NCI-H69 (cell line): ENCODE measurements around the gene NAPB.
"Not testable (repeated sequence)": the region's sequence is repeated elsewhere in the genome, so short reads cannot be mapped to it uniquely, and the experiment has no call there.

ENCODE experiments used
- DNase-seq: peaks from one replicate; lab custom pipeline; 2025; lab: John Stamatoyannopoulos, UW

The NAPB gene

DNA sequence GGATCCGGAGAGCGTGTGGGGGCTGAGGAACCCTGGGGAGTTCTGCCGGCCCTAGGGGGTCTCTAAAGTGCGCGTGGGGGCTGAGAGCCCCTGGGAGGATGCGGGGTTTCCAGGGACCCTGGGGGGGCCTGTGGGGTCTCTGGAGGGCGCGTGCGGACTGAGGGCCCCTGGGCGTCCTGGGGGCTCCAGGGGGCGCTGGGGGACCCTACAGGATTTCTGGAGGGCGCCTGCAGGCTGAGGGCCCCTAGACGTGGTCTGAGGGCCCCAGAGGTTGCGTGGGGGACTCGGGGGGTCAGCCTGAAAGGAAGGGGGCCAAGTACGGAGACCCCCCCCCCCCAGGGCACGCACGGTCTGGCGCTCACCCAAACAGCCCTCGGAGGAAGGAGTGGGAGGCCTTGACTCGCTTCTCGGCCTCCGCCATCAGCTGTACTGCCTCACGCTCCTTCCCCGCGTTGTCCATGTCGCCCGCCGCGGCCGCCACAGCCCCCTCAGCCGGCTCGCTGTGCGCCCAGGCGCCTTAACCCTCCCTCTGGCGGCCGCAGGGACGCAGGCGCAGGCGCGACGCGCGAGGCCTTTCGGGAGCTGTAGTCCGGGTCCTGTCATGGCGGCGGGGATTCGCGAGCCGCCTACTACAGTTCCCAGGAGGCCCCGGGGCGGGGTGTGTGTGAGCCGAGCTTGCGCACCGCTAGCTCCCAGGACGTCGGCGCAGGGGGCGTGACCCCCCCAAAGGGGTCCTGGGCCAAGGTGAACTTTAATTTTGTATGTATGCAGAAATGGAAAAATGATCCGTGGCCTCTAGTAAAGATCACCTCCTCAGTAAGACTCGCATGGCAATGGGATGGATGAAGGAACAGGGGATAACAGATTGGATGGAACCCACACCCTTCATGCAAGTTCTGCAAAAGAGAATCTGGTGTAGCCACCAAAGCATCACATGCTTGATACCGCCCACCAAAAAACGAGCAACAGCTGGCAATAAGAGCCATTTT lies at the start of gene NAPB:
Gene NAPB, minus strand, starts transcription at position 546 of the 989 bp plus-strand sequence. Its CDS starts 86 bp downstream, at position 460.
- DNase-seq = peak; percentile 97

DNA sequence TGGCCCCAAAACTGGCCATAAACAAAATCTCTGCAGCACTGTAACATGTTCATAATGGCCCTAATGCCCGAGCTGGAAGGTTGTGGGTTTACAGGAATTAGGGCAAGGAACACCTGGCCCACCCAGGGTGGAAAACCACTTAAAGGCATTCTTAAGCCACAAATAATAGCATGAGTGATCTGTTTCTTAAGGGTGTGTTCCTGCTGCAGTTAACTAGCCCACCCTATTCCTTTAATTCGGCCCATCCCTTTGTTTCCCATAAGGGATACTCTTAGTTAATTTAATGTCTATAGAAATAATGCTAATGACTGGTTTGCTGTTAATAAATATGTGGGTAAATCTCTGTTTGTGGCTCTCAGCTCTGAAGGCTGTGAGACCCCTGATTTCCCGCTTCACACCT lies 45.7 kb upstream of the NAPB start:
- not testable (repeated sequence) for DNase-seq

DNA sequence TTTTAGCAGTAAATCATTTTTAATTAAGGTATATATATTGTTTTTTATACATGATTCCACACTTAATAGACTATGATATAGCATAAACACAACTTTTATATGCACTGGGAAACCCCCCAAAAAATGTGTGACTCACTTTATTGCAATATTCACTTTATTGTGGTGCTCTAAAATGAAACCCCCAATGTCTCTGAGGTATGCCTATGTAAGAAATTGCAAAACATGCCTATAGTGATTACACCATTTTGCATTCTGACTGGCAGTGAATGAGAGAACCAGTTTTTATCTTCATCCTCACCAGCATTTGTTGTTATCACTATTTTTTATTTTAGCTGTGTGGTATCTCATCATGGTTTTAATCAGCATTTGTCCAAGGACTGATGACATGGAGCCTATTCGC lies 39.9 kb upstream of the NAPB start:
- DNase-seq = no peak

DNA sequence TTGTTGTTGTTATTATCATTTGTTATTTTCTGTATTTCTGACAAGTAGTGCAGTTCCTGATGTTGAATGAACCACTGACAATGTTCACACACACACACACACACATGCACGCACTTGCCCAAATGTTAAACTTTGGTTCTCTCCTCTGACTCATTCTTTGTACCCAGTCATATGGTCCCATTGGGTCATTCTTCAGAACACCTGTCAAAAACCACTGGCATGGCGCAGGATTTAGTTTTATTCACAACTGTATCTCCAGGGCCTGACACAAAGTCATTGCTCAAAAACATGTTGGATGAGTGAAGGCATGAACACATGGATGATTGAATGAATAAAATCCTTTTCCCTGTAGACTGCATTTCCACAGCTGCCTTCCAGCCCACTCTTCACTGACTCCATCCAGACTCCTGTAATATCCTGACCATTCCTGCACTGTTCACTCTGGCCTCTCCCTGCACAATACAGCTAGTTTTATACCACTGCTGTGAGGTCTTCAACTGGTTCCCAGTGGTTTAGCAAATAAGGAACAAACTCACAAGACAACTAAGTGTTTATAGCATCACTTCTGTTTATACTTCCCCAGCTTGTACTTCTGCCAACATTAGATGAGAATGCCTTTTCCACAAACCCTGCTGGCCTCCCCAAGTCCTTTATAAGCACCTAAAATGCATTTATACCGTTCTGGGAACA lies 38.3 kb upstream of the NAPB start:
- no peak for DNase-seq

DNA sequence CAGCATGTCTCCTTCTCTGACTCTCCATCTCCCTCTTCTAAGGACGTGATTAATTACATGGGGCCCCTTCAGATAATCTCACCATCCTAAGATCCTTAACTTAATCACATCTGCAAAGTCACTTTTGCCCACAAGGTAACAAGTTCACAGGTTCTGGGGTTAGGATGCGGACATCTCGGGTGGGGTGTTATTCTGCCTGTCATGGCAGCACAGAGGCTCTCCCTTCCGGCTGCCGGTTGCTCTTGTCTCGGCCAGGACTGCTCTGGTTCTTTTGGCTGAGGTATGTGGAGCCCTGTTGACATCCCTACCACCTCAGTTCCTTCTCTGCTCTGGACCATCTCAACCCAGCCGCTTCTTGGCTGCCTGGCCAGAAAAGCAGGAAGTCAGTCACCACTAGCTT lies 35.6 kb upstream of the NAPB start:
- no peak for DNase-seq

DNA sequence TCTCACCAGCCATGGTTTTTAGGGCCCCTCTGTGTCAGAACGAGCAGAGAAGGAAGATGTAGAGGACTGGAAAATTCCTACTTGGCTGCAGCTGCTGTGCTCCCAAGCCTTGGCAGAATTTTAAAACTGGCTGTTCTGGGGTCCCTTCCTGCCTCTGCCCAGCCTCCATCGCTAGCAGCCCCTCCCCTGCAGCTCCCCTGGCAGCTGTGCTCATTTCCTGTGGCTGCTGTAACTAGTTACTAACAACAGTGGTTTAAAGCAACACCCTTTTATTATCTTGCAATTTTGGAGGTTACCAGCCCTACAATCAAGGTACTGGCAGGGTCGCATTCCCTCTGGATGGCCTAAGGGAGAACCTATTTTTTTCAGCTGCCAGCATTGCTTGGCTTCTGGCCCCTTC lies 35.1 kb upstream of the NAPB start:
- DNase-seq = peak; percentile 42

DNA sequence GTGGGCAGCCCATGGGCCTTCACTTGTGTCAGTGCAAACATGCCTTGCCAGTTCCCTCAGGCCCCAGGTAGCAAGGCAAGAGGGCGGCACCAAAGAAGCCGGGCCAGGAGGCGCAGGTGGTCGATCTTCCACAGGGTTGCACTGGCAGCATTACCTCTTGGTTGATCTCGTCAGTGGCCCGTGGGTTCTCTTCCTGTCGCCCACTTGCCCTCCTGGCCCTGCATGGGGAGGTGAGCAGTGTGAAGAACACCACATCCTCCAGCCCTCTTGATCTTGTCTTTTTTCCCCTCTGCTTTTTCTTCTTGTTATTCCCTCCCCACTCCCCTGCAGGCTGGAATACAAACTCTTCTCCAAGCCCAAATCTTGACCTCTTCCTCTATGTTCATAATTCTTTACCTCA lies 34.4 kb upstream of the NAPB start:
- DNase-seq = no peak

DNA sequence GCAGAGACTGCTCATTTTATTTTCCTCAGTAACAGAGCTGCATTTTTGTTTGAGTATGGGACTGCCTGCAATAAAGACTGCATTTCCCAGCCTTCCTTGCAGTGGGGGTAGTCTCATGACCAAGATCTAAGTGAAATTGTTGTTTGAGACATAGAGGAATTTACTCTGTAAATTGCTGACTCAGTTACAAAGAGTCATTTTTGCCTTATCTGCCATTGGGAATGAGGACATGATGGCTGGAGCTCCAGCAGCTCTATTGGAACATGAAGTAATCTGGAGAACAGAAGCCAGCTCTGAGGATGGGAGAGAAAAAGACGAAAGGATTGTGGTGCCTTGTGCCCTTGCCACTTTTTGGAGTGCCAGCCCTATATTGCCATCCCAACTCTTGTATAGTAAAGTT lies 33.5 kb upstream of the NAPB start:
- no peak for DNase-seq

DNA sequence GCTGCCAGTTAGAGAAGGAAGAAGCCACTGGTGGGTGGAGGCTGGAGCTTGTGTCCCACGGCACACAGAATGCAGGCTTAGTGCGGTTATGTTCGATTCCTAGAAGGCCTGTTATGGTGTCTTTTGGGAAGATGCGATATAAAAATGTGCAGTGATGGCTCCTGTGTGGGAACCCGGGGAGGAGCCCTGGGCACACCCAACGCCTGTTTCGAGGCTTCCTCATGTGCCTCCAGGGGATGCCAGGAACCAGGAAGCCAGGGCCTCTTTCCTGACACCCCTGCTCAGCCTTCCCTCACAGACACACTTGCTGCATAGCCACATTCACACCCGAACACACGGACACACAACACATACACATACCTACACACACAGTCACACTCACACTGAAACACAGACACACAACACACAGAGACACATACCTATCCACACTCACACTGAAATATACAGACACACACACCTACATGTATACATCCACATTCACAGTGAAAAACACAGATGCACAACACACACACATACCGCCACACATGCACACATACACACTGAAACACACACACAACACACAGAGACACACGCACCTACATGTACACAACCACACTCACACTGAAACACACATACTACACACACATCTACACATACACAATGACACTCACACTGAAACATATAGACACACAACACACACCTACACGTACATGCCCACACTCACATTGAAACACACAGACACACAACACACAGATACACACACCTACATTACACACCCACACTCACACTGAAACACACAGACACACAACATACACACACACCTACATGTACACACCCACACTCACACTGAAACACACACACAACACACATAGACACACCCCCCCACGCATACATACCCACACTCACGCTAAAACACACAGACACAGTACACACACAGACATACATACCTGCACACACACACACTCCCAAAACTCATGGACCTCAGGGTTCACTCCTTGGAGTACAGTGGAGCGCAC lies 32.6 kb upstream of the NAPB start:
- DNase-seq = no peak

DNA sequence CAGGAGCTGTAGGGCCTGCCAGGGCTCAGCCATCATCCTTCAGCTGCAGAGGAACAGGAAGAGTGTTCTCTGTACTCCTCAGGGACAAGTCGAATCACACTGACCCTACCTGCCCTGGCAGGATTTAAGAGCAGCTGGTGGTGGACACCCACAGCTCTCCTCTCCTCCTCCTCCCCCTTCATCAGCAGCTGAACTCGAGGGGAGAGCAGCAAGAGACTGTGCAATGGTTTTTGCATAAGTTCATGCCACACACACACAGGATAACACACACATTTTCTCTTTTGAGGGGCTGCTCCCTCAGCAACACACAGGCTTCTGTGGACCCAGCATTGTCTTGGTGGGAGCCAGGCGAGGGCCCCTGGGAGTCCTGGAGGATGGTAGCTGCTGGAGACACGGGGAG lies 31.5 kb upstream of the NAPB start, which contains the start of gene CST11:
Gene CST11, minus strand, starts transcription at position 101 of the 400 bp plus-strand sequence. Its CDS starts 65 bp downstream, at position 36.
- no peak for DNase-seq

DNA sequence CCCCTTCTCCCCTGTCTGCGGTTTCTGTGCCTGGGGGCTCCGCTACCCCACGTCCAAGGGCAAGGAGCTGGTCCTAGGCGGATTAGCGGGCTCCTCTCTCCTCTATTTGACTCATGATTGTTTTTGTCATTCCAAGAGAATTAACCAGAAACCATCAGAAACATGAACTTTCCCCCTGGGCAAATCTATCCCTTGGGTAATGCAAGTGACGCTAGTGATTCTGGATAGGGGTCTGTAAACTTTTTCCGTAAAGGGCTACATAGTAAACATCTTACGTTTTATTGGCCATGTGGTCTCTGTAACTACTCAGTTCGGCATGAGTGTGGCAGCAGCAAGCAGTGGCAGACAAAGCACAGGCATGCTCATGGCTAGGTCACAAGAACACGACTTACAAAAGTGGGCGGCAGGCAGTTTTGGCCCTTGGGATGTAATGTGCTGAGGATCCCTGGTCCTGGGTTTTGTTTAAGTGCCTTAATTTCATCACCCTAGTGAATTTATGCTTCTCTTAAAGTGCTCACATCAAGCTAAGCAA lies 30.7 kb upstream of the NAPB start:
- DNase-seq = no peak

DNA sequence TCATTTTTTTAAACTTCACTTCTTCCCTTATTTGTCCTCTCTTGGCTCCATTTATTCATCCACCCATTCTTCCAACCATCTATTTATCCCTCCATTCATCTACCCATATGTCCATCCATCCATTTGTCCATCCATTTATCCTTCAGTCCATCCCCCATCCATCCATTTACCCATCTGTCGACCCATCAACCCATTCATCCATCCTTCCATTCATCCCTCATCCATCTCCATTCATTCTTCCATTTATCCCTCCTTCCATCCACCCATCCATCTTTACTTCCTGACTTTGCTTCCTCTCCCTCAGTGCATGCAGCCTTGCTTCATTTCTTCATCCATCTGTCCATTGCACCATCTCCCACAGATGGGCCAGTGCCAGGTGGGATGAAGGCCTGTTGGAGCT lies 29.6 kb upstream of the NAPB start:
- DNase-seq = no peak

DNA sequence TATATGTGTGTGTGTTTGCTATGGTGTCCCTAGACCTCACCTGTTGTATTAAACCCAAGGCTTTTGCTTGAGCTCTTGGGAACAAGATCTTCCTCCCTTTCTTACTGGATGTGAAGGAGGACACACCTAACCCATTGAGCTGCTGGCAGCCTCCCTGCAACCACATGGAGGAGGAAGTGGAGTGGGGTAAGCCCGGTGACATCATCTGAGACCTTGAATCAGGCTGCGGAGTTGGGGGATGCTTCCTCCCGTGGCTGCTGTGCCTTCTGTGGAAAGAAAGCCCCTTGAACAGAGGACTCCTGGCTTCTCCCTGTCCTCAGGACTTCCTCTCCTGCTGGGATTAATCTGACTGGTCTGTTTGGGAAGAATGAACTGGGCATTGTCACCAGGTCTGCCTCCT lies 28.1 kb upstream of the NAPB start:
- no peak for DNase-seq

DNA sequence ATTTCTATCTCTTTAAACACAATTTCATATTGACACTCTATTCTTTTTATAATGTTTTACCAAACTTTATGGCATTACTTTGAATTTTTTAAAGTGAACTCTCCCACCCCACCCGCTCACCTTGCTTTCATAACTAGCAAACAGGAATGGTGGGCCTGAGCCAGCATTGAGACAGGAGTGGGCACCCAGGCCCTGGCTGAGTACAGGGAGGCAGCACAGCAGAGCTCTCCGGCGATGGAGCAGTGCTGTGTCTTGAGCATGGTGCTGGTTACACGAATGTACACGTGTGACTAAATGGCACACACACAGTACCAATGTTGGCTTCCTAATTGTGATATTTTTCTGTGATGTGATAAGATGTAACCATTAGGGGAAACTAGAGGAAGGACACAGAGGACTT lies 26.9 kb upstream of the NAPB start:
- no peak for DNase-seq

DNA sequence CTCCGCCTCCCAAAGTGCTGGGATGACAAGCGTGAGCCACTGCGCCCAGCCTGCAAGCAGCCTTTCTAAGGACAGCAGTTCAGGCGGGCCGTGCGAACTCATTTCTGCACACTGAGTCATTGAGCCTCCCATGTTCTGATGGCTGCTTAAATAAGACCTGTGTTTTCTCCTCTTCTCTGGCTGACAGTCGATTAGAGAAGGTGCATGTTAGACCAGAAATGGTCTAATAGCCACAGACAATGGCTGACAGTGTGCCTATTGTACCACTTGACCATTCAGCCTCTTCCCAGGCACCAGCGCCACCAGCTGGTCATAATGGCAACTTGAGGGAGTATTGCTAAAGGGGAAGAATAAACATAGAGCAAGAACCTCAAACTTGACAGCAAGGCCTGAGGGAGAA lies 25.2 kb upstream of the NAPB start:
- DNase-seq = peak; percentile 76

DNA sequence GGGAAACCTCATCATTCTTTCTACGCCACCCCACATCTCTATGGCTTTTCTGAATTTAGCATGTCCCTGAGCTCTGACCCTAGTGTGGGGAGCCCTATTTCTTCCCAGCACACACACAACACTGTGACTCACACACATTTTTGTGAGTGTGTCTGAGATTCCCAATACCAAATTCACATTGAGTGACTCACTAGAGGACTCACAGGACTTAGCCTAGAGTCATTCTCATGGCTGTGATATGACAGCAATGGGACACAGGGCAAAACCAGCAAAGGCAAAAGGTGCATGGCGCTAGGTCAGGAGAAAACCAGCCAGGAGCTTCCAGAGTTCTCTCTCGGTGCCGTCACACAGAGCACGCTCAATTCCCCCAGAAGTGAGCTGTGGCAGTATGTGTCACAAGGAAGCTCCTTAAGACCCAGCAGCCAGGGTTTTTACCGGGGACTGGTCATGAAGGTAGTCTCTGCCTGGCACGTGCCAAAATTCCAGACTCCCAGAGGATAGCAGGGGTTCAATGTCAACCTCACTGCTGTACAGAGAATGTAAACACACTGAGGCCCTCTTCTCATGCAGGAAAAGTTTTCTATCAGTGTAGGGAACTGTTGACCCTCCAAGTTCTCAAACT lies 24.4 kb upstream of the NAPB start:
- DNase-seq = no peak

DNA sequence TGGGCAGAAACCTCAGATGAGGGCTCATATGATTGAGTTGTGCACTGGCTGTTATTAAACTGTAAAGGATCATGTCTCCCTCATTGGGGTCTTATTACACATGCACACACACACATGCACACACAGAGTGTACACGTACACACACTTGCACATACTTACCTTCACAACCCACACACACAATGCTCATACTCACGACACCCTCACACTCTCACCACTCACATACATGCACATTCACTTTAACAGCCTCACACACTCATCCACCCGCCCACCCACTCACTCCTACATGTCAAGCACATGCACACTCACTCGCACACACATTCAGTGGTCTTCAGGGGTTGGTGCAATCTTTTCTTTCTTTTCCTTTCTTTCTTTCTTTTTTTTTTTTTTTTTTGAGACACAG lies 23.6 kb upstream of the NAPB start:
- DNase-seq = no peak

DNA sequence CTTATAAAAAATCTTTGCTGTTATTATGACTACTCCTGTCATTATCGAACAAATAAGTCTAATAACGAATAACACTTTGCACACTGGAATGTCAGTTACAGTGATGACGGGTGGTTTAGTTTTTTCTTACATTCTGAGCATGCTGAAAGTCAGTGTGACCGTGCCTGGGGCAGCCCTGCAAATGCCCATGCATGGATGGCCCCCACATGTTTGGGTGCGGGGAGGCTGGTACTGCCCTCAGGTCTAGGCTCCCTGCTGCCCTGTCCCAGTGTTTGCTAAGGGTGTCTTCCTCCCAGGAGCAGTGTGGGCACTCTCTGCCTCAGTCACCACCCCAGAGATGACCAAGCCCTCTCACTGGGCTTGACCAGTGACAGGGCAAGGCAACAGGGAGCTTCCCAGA lies 21.1 kb upstream of the NAPB start:
- no peak for DNase-seq

DNA sequence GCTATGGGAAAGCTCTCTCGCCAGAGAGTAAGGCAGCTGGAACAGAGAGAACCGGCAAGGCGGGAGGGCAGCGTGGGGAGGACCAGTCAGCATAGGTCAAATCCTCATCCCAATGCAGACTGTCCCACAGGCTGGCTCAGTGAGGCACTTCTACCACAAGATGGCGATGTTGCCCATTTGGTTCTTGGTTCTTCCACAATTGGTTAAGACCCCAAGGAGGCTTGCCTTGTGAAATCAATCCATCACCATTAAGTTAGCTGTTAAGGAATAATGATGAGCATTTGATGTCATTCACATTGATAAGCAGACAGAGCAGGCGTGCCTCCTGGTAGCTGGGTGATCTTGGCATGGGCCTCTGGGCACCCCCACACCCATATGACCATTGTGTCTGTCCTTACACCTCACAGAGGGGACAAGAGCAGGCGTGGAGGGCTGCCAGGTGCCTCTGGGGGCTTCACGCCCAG lies 20.6 kb upstream of the NAPB start:
- peak; percentile 80 for DNase-seq

DNA sequence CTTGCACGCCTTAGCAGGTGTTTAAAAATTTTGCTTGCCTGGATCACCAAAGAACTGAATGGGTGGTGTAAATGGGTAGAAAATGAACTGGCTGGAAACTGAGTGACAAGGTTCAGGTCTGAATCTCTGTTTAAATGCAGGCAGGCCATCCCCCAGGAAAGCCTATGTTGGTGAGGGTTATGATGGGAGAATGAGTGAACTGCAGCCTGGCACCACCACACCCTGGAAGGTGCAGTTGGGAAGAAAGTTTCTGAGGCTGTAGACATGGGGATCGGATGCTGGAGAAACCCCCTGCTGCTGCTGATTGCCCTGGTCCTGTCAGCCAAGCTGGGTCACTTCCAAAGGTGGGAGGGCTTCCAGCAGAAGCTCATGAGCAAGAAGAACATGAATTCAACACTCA lies 18.7 kb upstream of the NAPB start:
- no peak for DNase-seq

DNA sequence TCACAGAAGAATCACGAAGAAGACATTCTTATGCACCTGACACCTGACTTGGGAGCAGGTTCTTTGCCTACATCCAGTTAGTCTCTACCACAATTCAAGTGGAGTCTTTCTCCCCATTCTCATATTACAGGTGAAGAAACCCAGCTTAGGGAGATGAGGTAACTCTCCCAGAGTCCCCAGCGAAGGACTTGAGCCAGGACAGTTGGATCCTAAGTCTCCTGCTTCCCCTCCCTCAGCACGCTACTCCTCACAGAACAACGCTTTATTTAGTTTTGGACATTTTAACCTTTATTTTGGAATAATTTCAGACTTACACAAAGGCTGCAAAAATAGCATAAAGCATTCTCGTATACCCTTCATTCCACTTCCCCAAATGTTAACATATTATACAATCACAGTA lies 17.4 kb upstream of the NAPB start:
- no peak for DNase-seq
